ENCODE data around the gene CCN5.

Gene CCN5

DNA sequence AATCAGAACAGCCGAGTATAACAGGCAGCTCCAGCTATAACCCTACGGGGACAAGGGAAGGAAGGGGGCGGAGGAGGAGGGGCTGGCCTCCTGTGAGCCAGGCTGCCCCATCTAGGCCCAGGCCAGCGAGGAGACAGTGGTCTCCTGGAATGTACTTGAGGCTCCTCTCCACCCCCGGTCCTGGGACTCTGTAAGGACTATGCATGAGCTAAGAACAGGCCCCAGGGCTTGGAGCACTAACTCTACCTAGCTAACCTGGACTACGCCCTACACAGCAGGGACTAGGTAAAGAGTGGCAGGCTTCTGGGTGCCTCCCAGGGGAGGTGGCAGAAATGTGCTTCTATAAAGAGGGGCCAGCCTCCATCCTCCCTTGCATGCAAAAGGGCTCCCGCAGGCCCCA, 39.4 kb downstream of the CCN5 start:
- H3K4me3 ChIP-seq (ENCODE audit: low read depth, low read length) = no peak overlapping the region
- TF ChIP-seq, protein P1, sequence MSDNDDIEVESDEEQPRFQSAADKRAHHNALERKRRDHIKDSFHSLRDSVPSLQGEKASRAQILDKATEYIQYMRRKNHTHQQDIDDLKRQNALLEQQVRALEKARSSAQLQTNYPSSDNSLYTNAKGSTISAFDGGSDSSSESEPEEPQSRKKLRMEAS (IDR thresholded peaks at IDR 0.05; ENCODE audit: low read depth, low read length) = no peak
- no peak for TF ChIP-seq MYC (IDR thresholded peaks at IDR 0.05; ENCODE audit: low read depth, low read length)
- TF ChIP-seq POLR2A (IDR thresholded peaks at IDR 0.05; ENCODE audit: extremely low read depth, insufficient read length) = no peak
- no peak for TF ChIP-seq CTCF (IDR thresholded peaks at IDR 0.05; ENCODE audit: low read depth, low read length)
- no peak for DNase-seq (ENCODE audit: low read depth)

GRCh38 chr20:44756011-44756688, 41.0 kb downstream of the CCN5 start:
- TF ChIP-seq POLR2A (IDR thresholded peaks at IDR 0.05; ENCODE audit: extremely low read depth, insufficient read length) (no peak), CTCF (IDR thresholded peaks at IDR 0.05; ENCODE audit: low read depth, low read length) (no peak), MYC (IDR thresholded peaks at IDR 0.05; ENCODE audit: low read depth, low read length) (no peak)
- TF ChIP-seq, protein P1 (IDR thresholded peaks at IDR 0.05; ENCODE audit: low read depth, low read length) = no peak
- H3K4me3 ChIP-seq (ENCODE audit: low read depth, low read length) = no peak overlapping the region
- DNase-seq (ENCODE audit: low read depth) = no peak

- TF ChIP-seq POLR2A (IDR thresholded peaks at IDR 0.05; ENCODE audit: extremely low read depth, insufficient read length) (no peak), MYC (IDR thresholded peaks at IDR 0.05; ENCODE audit: low read depth, low read length) (no peak), CTCF (IDR thresholded peaks at IDR 0.05; ENCODE audit: low read depth, low read length) (no peak)
- TF ChIP-seq, protein P1 (IDR thresholded peaks at IDR 0.05; ENCODE audit: low read depth, low read length) = no peak
Measured at GRCh38 chr20:44756956-44757355, 41.8 kb downstream of the CCN5 start.

DNA sequence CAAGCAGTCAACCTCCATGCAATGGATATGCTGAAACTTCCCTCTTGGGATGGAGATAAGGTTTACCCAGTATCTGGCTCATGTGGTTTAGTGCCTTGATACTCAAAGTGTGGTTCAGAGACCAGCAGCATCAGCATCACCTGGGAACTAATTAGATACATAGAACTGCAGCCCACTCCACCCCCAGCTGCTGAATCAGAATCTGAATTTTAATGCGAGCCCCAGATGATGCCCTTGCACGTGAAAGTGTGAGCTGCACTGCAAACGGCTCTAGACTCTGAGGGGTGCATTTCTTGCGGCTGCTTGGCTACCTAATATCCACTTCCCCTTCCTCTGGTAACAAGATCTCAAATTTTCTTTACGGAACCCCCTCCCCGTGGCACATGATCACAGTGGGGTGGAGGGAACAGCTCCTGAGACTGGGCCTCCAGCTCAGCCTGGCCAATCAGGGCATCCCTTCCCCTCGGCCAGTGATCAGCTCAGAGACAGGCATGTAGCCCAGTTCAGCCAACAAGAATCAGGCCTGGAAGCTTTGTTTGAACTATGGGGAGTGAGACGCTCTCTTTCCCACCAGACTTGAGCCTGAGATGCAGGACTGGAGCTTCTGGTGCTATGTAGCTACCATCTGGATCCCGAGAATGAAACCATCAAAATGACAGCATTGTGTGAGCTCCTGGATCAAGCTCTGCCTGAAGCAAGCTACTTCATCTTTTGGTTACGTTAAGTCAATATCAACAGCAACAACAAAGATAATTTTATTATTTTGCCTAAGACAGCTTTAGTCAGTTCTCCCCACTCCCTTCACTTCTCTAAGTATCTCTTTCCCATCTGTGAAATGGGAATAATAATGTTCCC, 43.3 kb downstream of the CCN5 start:
- H3K4me3 ChIP-seq (ENCODE audit: low read depth, low read length) = no peak overlapping the region
- DNase-seq (ENCODE audit: low read depth) = no peak
- no peak for TF ChIP-seq MYC (IDR thresholded peaks at IDR 0.05; ENCODE audit: low read depth, low read length)
- TF ChIP-seq CTCF (IDR thresholded peaks at IDR 0.05; ENCODE audit: low read depth, low read length) = no peak
- TF ChIP-seq POLR2A (IDR thresholded peaks at IDR 0.05; ENCODE audit: extremely low read depth, insufficient read length) = no peak
- TF ChIP-seq, protein P1 (IDR thresholded peaks at IDR 0.05; ENCODE audit: low read depth, low read length) = no peak

More at GRCh38 chr20:44756956-44757355, 41.8 kb downstream of the CCN5 start:
- DNase-seq (ENCODE audit: low read depth) = no peak
- H3K4me3 ChIP-seq (ENCODE audit: low read depth, low read length) = no peak overlapping the region

- DNase-seq (ENCODE audit: low read depth) = no peak
- no peak for TF ChIP-seq POLR2A (IDR thresholded peaks at IDR 0.05; ENCODE audit: extremely low read depth, insufficient read length)
- no peak for TF ChIP-seq MYC (IDR thresholded peaks at IDR 0.05; ENCODE audit: low read depth, low read length)
- no peak for TF ChIP-seq CTCF (IDR thresholded peaks at IDR 0.05; ENCODE audit: low read depth, low read length)
- TF ChIP-seq, protein P1 (IDR thresholded peaks at IDR 0.05; ENCODE audit: low read depth, low read length) = no peak
- no peak overlapping the region for H3K4me3 ChIP-seq (ENCODE audit: low read depth, low read length)
Measured at GRCh38 chr20:44759595-44759994, 44.4 kb downstream of the CCN5 start.
